Measurements from ENCODE around the gene TAF3.
"Not testable (repeated sequence)": the region's sequence is repeated elsewhere in the genome, so short reads cannot be mapped to it uniquely, and the experiment has no call there.

TAF3 gene

DNA sequence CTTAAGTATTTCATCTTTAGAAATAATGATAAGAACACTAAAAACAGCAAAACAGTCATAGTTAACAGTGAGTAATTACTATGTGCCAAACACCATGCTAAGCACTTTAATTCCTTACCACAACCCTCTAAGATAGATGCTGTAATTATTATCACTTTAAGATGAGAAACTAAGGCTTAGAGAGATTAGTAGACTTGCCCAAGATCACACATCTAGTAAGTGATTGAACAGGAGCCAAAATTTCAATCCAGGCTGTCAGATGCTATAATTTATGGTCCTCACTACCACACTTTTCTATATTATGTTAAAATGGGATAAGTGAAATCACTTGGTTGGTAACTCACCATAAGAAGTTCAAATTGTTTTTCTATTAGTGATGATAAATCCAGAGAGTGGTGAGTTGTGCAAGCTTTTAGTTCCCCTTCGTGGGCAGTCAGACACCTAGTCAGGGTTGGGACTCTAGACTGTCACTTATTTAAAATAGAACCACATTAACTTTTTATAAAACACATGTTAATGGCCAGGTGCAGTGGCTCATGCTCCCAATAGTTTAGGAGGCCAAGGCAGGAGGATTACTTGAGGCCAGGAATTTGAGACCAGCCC, 150.3 kb downstream of the TAF3 start:
- no peak for DNase-seq (ENCODE audit: low spot score)

DNA sequence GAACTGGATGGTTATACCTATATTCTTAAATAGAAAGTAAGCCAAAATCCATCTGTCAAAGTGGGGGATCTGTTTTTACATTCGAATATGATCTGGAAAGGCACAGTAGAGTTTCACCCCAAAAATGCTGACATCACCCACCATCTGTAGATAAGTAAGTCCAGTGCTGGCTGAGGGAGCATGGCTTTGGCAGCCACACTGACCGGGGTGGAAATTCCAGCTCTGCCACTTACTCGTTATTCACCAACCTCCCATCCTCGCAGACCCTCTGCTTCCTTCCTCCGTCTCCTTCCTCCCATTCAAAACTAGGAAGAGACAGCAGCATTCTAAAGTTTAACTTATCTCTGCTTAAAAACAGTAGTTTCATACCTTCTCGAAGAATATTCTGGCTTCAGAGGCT, 151.3 kb downstream of the TAF3 start:
- DNase-seq (ENCODE audit: low spot score): no peak

DNA sequence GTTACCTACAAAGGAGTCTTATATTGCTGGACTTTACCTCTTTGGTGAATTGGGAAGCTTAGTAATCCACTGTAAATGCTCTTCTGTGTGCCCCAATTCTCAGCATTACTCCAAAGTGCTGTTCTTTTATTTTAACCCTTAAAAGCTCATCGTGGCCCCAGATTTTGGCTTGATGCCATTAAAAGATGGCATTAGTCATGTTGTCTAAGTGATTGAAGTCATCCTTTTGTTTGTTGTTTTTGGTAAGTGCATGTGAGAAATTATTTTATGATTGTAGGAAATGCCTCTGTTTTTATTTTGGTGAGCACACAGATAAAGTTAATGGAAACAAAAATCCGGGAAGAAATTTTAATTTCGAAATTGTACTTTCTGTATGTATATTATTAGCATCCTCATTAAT, 153.6 kb downstream of the TAF3 start:
- no peak for DNase-seq (ENCODE audit: low spot score)

DNA sequence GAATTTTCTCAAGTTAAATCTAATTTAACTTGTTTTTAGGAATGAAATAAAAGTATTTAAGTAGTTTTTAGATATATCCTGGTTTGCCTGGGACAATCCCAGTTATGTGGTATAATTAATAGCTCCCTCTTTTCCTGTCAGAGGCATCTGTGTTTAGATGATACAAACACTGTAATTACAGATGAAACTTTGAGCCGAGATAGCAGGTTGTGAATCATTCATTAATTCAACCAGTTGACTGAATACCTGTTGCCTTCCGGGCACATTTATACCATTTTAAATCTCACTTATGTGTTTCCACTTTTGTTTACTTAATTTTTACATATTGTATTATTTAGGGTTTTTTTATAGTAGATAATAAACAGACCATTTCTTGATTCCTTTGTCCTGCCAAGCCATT, 154.1 kb downstream of the TAF3 start:
- no peak for DNase-seq (ENCODE audit: low spot score)

DNA sequence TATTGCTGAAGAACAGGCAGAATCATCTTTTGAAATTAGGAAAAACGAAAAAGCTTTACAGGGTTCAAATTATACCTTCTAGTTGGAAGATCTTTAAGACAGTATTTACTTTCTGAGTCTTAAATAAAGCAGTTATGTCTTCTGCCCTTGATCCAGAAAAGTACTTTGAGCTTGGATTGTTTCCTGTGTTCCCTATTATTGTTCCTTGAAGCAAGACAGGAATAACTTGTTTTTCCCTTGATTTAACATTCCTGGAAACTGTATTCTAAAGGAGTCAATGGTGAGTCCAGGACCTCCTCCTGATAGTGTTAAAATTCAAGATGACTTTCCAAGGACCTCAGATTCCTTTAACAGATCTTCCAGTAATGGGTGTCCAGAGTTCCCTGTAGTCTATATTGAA, 161.9 kb downstream of the TAF3 start:
- no peak for DNase-seq (ENCODE audit: low spot score)

DNA sequence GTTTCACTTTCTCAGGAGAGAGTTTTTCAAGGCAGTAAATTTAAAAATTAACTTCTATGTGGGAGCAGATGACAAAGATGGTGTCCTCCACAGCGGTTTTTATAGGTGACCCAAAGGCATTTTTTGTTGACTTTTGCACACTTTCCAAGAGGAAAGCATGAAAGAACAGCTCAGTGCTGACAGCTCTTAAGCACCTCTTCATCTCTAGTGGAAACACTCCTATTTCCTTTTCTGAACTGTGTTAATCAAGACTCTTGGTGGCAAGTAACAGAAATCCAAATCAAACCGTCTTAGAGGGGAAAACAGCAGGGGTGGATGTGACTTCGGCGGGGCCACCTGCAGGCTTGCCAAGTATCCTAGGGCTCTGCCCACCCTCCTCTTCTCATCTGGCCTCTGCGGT, 164.4 kb downstream of the TAF3 start:
- no peak for DNase-seq (ENCODE audit: low spot score)

DNA sequence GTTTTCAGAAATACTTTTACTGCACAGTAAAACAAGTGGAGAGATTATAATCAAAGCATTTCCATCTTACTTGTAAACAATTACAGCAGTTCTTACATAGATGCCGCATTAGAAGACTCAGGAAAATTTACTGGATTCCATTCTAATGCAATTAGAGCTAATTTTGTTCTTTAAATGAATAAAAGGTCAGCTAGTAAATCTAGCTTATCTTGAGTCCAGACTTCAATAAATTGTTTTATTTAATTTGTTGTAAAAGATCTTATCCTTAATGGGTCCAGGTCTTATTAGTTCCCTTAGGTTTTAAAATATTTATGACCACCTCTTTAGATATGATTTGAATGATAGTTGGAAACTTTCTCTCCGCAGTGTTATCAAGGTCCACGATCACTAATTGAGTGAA, 166.0 kb downstream of the TAF3 start:
- DNase-seq (ENCODE audit: low spot score): no peak

DNA sequence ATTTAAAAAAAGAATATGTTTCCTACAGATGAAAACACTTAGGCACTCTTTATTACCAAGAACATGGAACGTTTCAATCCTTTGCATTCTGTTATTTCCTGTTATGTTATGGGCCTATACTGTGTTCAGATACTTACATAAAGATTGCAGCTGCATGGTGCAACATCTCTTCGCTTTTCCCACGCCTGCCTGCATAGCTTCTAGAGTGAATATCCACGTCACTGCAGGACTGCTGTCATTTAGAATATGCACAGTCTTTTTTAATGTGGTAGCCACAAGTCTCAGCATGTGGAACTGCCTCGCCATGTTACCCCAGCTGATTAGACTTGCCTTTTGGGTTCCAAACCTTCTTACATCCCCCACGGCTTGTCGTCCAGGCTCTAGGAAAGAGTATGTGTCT, 166.6 kb downstream of the TAF3 start:
- no peak for DNase-seq (ENCODE audit: low spot score)

DNA sequence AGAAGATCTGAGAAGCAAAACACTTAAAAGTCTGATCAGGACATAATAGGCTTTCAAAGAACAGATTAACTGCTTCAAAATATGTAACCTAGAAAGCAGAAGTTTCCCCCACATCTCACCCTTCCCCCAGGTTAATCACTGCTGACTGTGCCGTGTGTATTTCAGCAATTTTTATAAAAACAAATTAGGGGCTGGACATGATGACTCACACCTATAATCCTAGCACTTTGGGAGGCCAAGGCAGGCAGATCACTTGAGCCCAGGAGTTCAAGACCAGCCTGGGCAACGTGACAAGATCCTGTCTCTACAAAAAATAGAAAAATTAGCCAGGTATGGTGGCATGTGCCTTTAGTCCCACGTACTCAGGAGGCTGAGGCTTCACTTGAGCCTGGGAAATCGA, 168.5 kb downstream of the TAF3 start:
- DNase-seq (ENCODE audit: low spot score): no peak

DNA sequence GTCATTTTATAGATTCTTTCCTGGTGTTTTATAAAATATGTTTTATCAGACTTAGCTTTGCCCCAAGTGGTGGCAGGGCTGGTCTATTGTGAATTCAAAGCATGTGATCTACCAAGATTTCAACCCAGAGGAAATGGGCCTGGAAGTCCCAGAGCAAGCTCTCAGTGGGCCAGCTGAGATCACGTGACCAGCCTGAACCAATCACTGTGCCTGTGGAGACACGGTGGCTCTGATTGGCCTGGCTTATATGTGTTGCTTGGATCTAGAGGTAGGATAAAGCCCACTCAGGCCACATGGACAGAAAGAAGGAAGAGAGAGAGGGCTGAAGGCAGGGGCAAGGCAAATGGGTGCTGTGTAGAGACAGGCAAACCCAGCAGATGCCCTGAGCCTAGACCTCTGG, 170.7 kb downstream of the TAF3 start:
- no peak for DNase-seq (ENCODE audit: low spot score)

DNA sequence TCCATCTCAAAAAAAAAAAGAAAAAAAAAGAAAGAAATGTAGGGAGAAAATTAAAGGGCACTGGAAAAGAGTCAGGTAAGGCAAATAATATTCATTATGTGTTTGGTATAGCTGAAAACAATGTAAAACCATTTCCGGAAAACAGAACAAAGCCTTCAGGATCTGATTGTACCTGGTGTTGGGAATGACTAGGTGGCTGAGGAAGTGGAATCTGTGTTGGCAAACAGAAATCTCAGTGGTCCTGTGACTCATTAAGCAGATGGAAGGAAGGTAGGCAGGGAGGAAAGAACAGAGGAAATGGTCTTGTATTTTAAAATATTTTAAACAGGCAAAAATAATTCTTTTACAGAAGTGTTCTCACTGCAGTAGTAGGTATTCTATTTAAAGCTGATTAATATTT, 180.5 kb downstream of the TAF3 start:
- no peak for DNase-seq (ENCODE audit: low spot score)

DNA sequence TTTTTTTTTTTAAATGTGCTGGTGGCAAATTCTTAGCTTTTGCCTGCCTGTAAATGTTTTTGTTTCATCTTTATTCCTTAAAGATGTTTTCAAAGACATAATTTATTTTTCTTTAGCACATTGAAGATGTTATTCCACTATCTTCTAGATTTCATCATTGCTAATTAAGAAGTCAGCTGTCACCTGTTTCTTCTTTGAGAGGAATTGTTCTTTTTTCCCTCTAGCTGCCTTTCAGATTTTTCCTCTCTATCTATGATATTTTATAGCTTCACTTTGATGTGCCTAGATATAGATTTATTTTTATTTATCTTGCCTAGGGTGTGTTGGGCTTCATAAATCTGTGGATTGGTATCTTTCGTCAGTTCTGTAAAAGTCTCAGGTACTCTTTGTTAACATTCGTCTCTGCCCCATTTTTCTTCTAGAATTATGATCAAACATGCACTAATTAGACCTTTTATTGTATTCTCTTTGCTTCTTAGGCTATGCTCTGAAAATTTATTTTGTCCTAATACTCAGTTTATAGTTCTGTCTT, 186.2 kb downstream of the TAF3 start:
- DNase-seq (ENCODE audit: low spot score): no peak

DNA sequence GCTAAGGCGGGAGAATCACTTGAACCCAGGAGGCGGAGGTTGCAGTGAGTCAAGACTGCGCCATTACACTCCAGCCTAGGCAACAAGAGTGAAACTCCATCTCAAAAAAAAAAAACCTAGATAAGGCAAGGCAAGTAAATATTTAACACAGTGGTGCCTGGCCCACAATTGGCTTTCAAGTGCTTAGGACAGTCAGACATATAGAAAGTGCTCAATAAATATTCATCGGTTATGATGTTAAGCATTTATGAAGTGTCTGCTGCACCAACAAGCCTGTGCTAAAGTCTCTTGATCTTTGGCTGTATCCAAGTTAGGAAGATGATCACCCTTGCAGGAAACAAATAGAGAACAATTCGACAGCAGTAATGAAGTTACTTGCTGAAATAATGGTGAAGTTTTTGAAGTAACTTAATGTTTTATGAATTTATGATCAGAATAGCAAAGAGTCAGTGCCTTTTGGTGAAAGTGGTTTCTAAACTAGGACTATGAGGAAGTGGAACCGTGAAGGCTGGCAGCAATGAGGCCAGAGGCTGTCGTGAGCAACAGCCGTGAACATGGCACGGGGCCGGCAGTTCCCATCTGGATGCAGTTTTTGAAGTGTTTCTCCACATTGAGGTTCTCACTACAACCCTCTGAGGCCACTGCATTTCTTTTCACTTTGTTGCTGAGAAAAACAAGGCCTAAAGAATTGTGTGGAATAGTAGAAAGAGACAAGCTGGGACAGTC, 188.1 kb downstream of the TAF3 start:
- no peak for DNase-seq (ENCODE audit: low spot score)

DNA sequence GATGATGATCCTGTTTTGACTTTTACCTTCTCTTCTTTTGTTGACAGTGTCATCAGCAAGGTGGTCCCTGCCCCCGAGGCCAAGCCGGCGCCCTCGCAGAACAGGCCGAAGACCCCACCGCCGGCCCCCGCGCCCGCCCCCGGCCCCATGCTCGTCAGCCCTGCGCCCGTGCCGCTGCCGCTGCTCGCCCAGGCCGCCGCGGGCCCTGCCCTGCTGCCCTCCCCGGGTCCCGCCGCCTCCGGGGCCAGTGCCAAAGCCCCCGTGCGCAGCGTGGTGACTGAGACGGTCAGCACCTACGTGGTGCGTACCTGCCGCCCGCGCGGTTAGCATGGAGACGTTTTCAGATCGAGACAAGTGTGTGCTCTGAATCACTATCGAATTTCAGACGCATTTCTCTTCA, 190.7 kb downstream of the TAF3 start:
- DNase-seq (ENCODE audit: low spot score): no peak

DNA sequence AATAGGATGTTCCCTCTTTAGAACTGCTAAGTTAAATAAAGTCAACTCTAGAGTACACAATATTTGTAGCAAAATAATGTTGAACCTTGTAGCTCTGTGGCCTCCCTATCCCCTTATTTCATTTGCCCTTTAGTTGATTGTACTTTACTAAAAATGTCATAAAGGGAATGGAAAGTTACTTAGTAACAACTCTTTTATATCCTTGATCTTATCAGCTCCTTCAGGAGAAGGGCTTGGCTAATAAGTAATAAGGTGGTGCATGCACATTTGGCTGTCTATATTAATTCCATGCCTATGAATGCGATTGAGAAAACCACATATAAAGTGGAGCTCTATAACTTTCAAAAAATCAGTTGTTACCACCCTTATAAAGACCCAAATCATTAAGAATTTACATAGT, 194.7 kb downstream of the TAF3 start:
- no peak for DNase-seq (ENCODE audit: low spot score)

DNA sequence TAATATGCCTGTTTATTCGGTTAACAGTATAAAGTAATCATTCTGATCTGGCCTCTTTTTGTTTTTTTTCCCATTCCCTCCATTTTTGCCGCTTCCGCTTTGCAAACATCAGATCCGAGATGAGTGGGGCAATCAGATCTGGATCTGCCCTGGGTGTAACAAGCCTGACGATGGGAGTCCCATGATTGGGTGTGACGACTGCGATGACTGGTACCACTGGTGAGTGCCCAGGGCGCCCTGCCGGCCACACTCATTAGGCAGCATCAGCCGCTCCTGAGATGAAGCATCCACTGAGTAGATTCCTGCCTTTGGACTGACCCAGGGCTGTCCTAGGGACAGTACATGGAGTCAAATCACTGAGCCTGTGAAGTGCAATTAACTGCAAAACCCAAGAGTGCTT, 195.3 kb downstream of the TAF3 start:
- no peak for DNase-seq (ENCODE audit: low spot score)

DNA sequence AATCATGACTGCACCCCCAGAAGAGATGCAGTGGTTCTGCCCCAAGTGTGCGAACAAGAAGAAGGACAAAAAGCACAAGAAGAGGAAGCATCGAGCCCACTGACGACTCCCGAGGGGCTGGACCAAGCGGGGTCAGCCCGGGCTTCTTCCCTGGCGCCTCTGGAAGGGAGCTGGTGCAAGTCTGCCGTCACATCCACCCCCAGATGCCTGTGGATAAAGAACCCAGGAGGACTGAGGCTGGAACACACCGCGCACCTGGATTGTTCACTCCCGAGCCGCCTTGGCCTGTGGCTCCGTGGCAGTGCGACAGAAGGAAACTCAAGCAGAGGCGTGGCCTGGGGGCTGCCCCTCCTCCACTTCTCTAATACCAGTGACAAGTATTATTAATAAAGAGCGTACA, 196.3 kb downstream of the TAF3 start:
- DNase-seq (ENCODE audit: low spot score): no peak

DNA sequence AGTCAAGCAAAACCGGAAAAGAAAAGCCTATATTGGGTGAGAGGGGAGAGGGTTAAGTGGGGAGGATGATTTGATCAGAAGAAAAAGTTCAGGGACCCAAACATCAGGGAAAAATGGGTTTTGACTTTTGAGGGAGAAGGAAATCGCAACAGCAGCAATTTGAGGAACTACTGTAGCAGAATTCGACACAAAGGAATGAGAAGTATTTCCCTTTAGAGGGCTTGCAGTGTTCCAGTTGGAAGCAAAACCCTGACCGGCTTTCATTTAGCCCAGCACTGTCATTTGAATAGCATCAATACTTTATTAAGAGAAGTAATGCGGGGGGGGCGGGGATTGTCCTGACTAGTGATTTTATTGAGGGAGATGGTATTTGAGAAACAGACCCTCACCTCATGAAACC, 199.0 kb downstream of the TAF3 start:
- no peak for DNase-seq (ENCODE audit: low spot score)

DNA sequence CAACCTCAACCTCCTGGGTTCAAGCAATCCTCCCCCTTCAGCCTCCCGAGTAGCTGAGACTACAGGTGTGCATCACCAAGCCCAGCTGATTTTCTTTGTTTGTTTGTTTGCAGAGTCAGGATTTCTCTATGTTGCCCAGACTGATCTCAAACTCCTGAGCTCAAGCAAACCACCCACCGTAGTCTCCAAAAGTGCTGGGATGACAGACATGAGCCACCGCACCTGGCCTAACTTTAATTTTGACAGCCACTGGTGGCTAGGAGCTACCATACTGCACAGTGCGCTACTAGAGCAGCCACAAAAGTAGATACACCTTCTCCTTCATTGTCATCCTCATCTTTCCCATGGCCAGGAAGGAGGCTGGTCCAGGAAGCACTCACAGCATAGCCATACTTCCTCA, 205.0 kb downstream of the TAF3 start:
- no peak for DNase-seq (ENCODE audit: low spot score)

DNA sequence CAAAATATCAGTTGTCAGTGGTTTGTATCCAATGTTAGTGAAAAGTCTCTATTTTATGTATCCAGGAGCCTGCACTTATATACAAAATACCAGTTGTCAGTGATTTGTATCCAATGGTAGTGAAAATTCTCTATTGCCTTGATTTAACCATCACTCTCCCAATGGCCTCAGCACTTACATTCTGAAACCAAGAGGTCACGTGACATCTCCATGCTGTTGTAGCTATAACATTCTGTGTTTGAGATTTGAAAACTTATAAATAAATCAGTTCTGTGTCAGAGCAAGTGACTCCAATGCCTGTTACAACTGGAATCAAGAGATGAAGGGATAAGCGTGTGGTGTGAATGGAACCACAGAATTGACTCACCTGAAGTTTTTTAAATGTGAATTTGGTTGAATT, 205.5 kb downstream of the TAF3 start:
- no peak for DNase-seq (ENCODE audit: low spot score)

DNA sequence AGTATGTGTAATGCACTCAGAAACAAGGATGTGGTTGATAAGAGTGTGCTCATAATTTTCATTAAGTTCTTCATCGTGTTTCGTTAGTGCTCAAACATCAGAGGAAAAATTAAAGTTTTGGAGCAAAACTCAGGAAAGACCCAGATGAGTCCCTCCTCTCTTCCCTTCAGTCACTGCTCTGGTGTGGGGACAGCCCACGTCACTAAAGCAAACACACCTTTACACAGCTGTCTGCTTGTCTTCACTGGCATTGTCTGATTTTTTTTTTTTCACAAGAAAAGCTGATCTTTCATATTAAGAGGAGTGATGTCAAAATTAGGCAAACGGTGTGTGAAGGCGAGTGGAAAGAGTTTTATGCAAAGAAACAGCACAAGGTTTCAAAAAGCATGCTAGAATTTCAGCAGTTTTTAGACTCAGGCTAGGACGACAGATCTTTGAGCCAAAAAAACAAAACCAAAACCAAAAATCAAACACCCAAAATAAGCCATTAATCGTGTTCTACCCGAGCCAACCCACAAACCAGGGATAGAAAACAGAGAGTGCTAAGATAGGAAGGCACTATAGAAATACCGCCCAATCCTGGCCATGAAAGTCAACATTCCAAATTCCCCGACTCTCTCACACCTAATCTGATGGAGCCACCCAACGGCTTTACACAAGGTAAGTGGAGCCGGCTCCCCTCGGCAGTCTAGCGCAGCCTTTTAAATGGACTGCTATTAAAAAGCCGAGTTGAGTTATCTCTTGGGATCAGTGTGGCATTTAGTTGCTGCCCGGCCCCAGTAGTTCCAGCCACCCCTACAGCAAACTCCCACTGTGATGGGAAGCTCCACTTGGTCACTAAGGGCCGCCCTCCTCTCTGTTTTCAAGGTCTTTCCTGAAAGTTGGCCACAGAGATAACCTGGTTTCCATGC, 208.3 kb downstream of the TAF3 start:
- no peak for DNase-seq (ENCODE audit: low spot score)

DNA sequence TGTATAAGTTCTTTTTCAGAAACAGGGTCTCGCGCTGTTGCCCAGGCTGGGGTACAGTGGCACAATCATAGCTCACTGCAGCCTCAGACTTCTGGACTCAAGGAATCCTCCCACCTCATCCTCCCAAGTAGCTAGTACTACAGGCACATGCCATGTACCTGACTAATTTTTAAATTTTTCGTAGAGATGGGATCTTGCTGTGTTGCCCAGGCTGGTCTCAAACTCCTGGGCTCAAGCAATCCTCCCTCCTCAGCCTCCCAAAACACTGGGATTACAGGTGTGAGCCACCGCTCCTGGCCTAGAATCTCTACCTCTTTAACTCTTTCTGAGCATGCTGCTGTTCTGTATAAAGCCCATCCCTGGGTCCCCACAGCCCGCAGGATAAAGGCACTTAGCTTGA, 212.9 kb downstream of the TAF3 start:
- DNase-seq (ENCODE audit: low spot score): not testable (repeated sequence)

DNA sequence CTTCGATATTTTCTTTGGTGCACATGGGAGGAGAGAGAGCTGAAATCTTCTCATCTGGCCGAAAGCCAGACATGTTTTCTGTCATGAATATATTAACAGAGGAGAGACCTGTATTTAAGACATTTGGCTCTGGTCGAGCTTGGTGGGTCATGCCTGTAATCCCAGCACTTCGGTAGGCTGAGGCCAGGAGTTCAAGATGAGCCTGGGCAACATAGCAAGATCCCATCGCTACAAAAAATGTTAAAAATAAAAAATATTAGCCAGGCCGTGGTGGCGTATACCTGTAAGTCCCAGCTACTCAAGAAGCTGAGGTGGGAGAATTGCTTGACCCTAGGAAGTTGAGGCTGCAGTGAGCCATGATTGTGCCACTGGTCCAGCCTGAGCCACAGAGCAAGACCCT, 214.3 kb downstream of the TAF3 start:
- DNase-seq (ENCODE audit: low spot score): no peak
